OCI-LY1 (cell line): ENCODE results near the gene RRAGA.

Experiments used
- EZH2 ChIP-seq: fragments of 200-600 bp; sonication (generic), shearing (Covaris generic); IDR thresholded peaks from 2 replicates; pipeline ENCODE4 v1.8.0; 2017; ENCODE audit warnings: borderline replicate concordance, mixed run types, mild to moderate bottlenecking, antibody characterized with exemption, low read length, moderate library complexity, mixed read lengths
- TF ChIP-seq, protein P1 (sequence below): fragments of 200-600 bp; sonication (generic), shearing (Covaris generic); IDR thresholded peaks from 2 replicates; pipeline ENCODE4 v1.5.1; 2017; ENCODE audit warnings: mild to moderate bottlenecking, antibody characterized with exemption, low read length, moderate library complexity, mixed read lengths

DNA sequence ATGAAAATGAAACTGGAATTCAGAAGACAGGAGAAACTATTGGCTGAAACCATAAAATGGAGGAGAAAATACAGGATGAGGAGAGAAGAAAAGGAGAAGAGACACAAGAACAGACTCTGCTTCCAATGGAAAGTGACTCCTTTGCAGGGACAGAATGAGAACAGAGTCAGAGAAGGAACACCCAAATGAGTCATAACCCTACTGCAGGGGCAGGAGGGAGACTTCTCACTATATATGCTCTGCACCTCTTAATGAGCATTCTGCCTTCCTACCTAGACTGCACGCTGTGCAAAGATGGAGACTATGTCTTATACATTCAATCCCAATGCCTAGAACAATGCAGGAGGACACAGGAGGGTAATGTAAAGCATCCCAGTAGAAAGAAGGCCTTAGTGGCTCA lies 18.3 kb upstream of the RRAGA start:
- TF ChIP-seq, protein P1, sequence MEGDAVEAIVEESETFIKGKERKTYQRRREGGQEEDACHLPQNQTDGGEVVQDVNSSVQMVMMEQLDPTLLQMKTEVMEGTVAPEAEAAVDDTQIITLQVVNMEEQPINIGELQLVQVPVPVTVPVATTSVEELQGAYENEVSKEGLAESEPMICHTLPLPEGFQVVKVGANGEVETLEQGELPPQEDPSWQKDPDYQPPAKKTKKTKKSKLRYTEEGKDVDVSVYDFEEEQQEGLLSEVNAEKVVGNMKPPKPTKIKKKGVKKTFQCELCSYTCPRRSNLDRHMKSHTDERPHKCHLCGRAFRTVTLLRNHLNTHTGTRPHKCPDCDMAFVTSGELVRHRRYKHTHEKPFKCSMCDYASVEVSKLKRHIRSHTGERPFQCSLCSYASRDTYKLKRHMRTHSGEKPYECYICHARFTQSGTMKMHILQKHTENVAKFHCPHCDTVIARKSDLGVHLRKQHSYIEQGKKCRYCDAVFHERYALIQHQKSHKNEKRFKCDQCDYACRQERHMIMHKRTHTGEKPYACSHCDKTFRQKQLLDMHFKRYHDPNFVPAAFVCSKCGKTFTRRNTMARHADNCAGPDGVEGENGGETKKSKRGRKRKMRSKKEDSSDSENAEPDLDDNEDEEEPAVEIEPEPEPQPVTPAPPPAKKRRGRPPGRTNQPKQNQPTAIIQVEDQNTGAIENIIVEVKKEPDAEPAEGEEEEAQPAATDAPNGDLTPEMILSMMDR = no peak
- TF ChIP-seq EZH2 = no peak
